Mesendoderm (in vitro differentiated cells): ENCODE measurements around the gene ITSN1. TPM values are rescaled to one million over a fixed set of nuclear protein-coding genes. Genes with fewer than 3 reads are reported as not detected.
"Not testable (repeated sequence)": the region's sequence is repeated elsewhere in the genome, so short reads cannot be mapped to it uniquely, and the experiment has no call there.

Source experiments
- DNase-seq: peaks from one replicate; pipeline ENCODE4 v3.0.0; 2013
- H2AK5ac ChIP-seq: 2 replicates; pipeline ENCODE4 v1.6.1; 2013; ENCODE audit warnings: low read length, inconsistent platforms
- H2BK120ac ChIP-seq: 2 replicates; pipeline ENCODE4 v1.6.1; 2013; ENCODE audit warnings: low read depth, mild to moderate bottlenecking, low read length, moderate library complexity, mixed read lengths
- H2BK15ac ChIP-seq: replicated peaks from 2 replicates; pipeline ENCODE4 v1.6.1; 2013; ENCODE audit warnings: low read depth, mild to moderate bottlenecking, moderate library complexity
- H2BK5ac ChIP-seq: 2 replicates; pipeline ENCODE4 v1.6.1; 2013; ENCODE audit warnings: low read length, inconsistent platforms
- H3K18ac ChIP-seq: 2 replicates; pipeline ENCODE4 v1.6.1; 2013; ENCODE audit warnings: mild to moderate bottlenecking, low read length, mixed read lengths
- H3K23ac ChIP-seq: one replicate; pipeline ENCODE4 v1.6.1; 2013; ENCODE audit warnings: low read length
- H3K27ac ChIP-seq: 2 replicates; pipeline ENCODE4 v1.5.1; 2013; ENCODE audit warnings: low read depth, mild to moderate bottlenecking, inconsistent platforms, low read length, moderate library complexity
- H3K27me3 ChIP-seq: 2 replicates; pipeline ENCODE4 v1.6.1; 2013; ENCODE audit warnings: low read length, control low read depth, mild to moderate bottlenecking, inconsistent platforms; ENCODE audit not compliant: insufficient read depth, poor library complexity
- H3K36me3 ChIP-seq: 2 replicates; pipeline ENCODE4 v1.6.1; 2013; ENCODE audit warnings: low read length, inconsistent platforms; ENCODE audit not compliant: control insufficient read depth, insufficient read depth
- H3K4ac ChIP-seq: one replicate; pipeline ENCODE4 v1.6.1; 2013; ENCODE audit warnings: low read depth, mild to moderate bottlenecking, low read length, moderate library complexity
- H3K4me1 ChIP-seq: 2 replicates; pipeline ENCODE4 v1.6.1; 2013; ENCODE audit warnings: low read depth, low read length, inconsistent platforms; ENCODE audit not compliant: control insufficient read depth
- H3K4me2 ChIP-seq: 2 replicates; pipeline ENCODE4 v1.6.1; 2013; ENCODE audit warnings: low read length
- H3K4me3 ChIP-seq: 2 replicates; pipeline ENCODE4 v1.5.1; 2013; ENCODE audit warnings: mild to moderate bottlenecking, low read length
- H3K56ac ChIP-seq: one replicate; pipeline ENCODE4 v1.6.1; 2013; ENCODE audit warnings: low read length
- H3K79me1 ChIP-seq: 2 replicates; pipeline ENCODE4 v1.6.1; 2013; ENCODE audit warnings: low read length, inconsistent platforms
- H3K79me2 ChIP-seq: 2 replicates; pipeline ENCODE4 v1.6.1; 2013; ENCODE audit warnings: mild to moderate bottlenecking, low read length; ENCODE audit not compliant: control insufficient read depth, insufficient read depth
- H3K9ac ChIP-seq: 2 replicates; pipeline ENCODE4 v1.6.1; 2013; ENCODE audit warnings: low read length, inconsistent platforms
- H4K5ac ChIP-seq: one replicate; pipeline ENCODE4 v1.6.1; 2013; ENCODE audit warnings: low read length
- H4K8ac ChIP-seq: one replicate; pipeline ENCODE4 v1.6.1; 2013; ENCODE audit warnings: low read depth, mild to moderate bottlenecking, control low read depth, low read length, moderate library complexity
- WGBS: extraction: QIAGEN DNeasy Blood & Tissue Kit; methylation state at CpG from one replicate; pipeline ENCODE4 v1.1.7; 2013; ENCODE audit warnings: low lambda C conversion rate, missing lambda C conversion rate; ENCODE audit not compliant: insufficient coverage; ENCODE audit errors: extremely low coverage; 5-methylcytosine and 5-hydroxymethylcytosine counted together
- polyA plus RNA-seq, 2 experiments: library from polyadenylated mRNA; stranded (reverse); fragments of 200-250 nt; gene quantifications; one replicate each; pipeline ENCODE4 v1.2.3, GENCODE V29; 2013

Gene ITSN1
- polyA plus RNA-seq (2013, experiment 1 of 2): 44.4 TPM
- polyA plus RNA-seq (2013, experiment 2 of 2): 47.3 TPM

GRCh38 chr21:33642027-33642895 lies at the start of gene ITSN1:
Gene ITSN1 (plus strand): TSS chr21:33642501. CDS start chr21:33718829, 76,328 bp downstream.
- H4K8ac ChIP-seq: no peak within 1 kb of the TSS
- H3K23ac ChIP-seq: peak within 1 kb of the TSS; percentile 82
- peak within 1 kb of the TSS; percentile 90 for H3K4me2 ChIP-seq
- H2BK120ac ChIP-seq: peak within 1 kb of the TSS; percentile 64
- H3K4me3 ChIP-seq: peak within 1 kb of the TSS; percentile 87
- peak within 1 kb of the TSS; percentile 96 for H4K5ac ChIP-seq
- peak within 1 kb of the TSS; percentile 93 for H3K27ac ChIP-seq
- no CpG with 5 or more reads among the region's 71 CpGs for WGBS
- no peak within 1 kb of the TSS for H2BK15ac ChIP-seq
- no peaks in the 10 kb centered on the region for H3K27me3 ChIP-seq
- DNase-seq: peak; percentile 100
- peaks cover 32% of the 10 kb centered on the region for H3K79me2 ChIP-seq
- H3K18ac ChIP-seq: peak within 1 kb of the TSS; percentile 89
- peak within 1 kb of the TSS; percentile 66 for H3K4ac ChIP-seq
- peaks cover 2% of the 10 kb centered on the region for H3K79me1 ChIP-seq
- H3K9ac ChIP-seq: peak within 1 kb of the TSS; percentile 92
- no peak within 1 kb of the TSS for H2AK5ac ChIP-seq
- no peaks in the 10 kb centered on the region for H3K4me1 ChIP-seq
- peak within 1 kb of the TSS; percentile 98 for H3K56ac ChIP-seq
- H2BK5ac ChIP-seq: peak within 1 kb of the TSS; percentile 99
- no peaks in the 10 kb centered on the region for H3K36me3 ChIP-seq

- WGBS: no CpG with 5 or more reads among the region's 1 CpG
- no peak overlapping the region for H3K4ac ChIP-seq
- no peaks in the 10 kb centered on the region for H3K4me1 ChIP-seq
- H3K79me2 ChIP-seq: no peaks in the 10 kb centered on the region
- no peak overlapping the region for H3K4me3 ChIP-seq
- no peak overlapping the region for H2BK5ac ChIP-seq
- H3K18ac ChIP-seq: no peak overlapping the region
- H3K23ac ChIP-seq: no peak overlapping the region
- no peak for DNase-seq
- H3K9ac ChIP-seq: no peak overlapping the region
- H3K79me1 ChIP-seq: no peaks in the 10 kb centered on the region
- no peak overlapping the region for H3K4me2 ChIP-seq
- H2BK15ac ChIP-seq: no peak overlapping the region
- H2BK120ac ChIP-seq: no peak overlapping the region
- H3K27me3 ChIP-seq: no peaks in the 10 kb centered on the region
- no peak overlapping the region for H3K27ac ChIP-seq
- H4K5ac ChIP-seq: no peak overlapping the region
- no peak overlapping the region for H2AK5ac ChIP-seq
- peaks cover 1% of the 10 kb centered on the region for H3K36me3 ChIP-seq
- H3K56ac ChIP-seq: no peak overlapping the region
- H4K8ac ChIP-seq: no peak overlapping the region
Observed at GRCh38 chr21:33598051-33598450, 44.2 kb upstream of the ITSN1 start.

GRCh38 chr21:33608559-33608958 lies 33.7 kb upstream of the ITSN1 start:
- DNase-seq: no peak
- Histone ChIP-seq H3K9ac (no peak overlapping the region), H3K4me1 (no peaks in the 10 kb centered on the region), H3K79me1 (no peaks in the 10 kb centered on the region), H2BK120ac (no peak overlapping the region), H3K27me3 (no peaks in the 10 kb centered on the region), H2AK5ac (no peak overlapping the region), H3K27ac (no peak overlapping the region), H3K4me3 (no peak overlapping the region), H2BK5ac (no peak overlapping the region), H3K36me3 (no peaks in the 10 kb centered on the region), H4K8ac (no peak overlapping the region), H3K79me2 (no peaks in the 10 kb centered on the region), H3K23ac (no peak overlapping the region), H3K4ac (no peak overlapping the region), H3K18ac (no peak overlapping the region), H4K5ac (no peak overlapping the region), H3K56ac (no peak overlapping the region), H3K4me2 (no peak overlapping the region), H2BK15ac (no peak overlapping the region)
- WGBS: no CpG with 5 or more reads among the region's 1 CpG

- Histone ChIP-seq H3K18ac (no peak overlapping the region), H2BK120ac (no peak overlapping the region), H2BK5ac (no peak overlapping the region), H3K27me3 (no peaks in the 10 kb centered on the region), H3K4me3 (no peak overlapping the region), H3K27ac (no peak overlapping the region), H4K8ac (no peak overlapping the region), H3K79me1 (no peaks in the 10 kb centered on the region), H3K4me2 (no peak overlapping the region), H2BK15ac (no peak overlapping the region), H3K9ac (no peak overlapping the region), H3K56ac (no peak overlapping the region), H3K36me3 (no peaks in the 10 kb centered on the region), H3K23ac (no peak overlapping the region), H3K4me1 (no peaks in the 10 kb centered on the region), H3K4ac (no peak overlapping the region), H3K79me2 (no peaks in the 10 kb centered on the region), H2AK5ac (no peak overlapping the region), H4K5ac (no peak overlapping the region)
- WGBS: no CpG with 5 or more reads among the region's 7 CpGs
- no peak for DNase-seq
Observed at GRCh38 chr21:33611006-33611744, 31.1 kb upstream of the ITSN1 start.

- H3K27me3 ChIP-seq, H4K8ac ChIP-seq, H3K36me3 ChIP-seq, H3K23ac ChIP-seq, H4K5ac ChIP-seq, H2BK120ac ChIP-seq, H3K18ac ChIP-seq, H2BK5ac ChIP-seq, H2BK15ac ChIP-seq, H3K4me3 ChIP-seq, H3K27ac ChIP-seq, DNase-seq, H3K4me1 ChIP-seq, H3K4ac ChIP-seq, H3K79me2 ChIP-seq, H3K4me2 ChIP-seq, H3K9ac ChIP-seq, H3K56ac ChIP-seq, H3K79me1 ChIP-seq, H2AK5ac ChIP-seq: not testable (repeated sequence)
- WGBS: no CpG with 5 or more reads among the region's 11 CpGs
Observed at GRCh38 chr21:33617565-33617964, 24.7 kb upstream of the ITSN1 start.
